ENCODE measurements around the gene VPS11. TPM values are rescaled to one million over a fixed set of nuclear protein-coding genes. Genes with fewer than 3 reads are reported as not detected.

The VPS11 gene
- total RNA-seq, 1 experiment from 2014 or later: 18.6 TPM

DNA sequence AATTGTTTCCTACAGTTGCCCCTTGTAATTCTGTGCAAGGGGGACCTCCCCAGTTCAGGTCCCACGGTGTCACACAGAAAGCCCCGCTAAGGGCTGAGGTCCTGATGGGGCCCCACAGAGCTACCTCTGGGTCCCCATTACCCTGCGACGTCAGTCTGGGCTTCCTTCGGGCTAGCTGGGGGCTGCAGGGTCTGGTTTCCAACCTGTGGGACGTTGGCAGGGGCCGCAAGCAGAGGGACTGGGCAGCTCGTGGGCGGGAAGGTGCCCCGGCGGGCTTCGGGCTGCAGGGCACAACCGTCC, 37.6 kb upstream of the VPS11 start:
- peaks cover 20 to 21% of the 10 kb centered on the region in 2 experiments for H3K4me1 Mint-ChIP-seq

More for the DNA sequence above, 37.6 kb upstream of the VPS11 start:
- H3K9me3 ChIP-seq (ENCODE audit: control insufficient read depth, low read depth, low read length): no peaks in the 10 kb centered on the region
- no peak overlapping the region for H3K56ac ChIP-seq (ENCODE audit: insufficient read length, low read depth, low read length)
- H3K27ac Mint-ChIP-seq: peak overlapping the region in 1 of 3 experiments; percentile 1; a peak in 1 of 7 replicates
- H2BK120ac ChIP-seq (ENCODE audit: low read depth, low read length, poor library complexity, severe bottlenecking): no peak overlapping the region
- H3K23ac ChIP-seq (ENCODE audit: insufficient read length, low read depth, low read length): no peak overlapping the region
- no peak overlapping the region for H3K27ac ChIP-seq (ENCODE audit: insufficient read length, low read depth, low read length)
- H3K27me3 Mint-ChIP-seq (ENCODE audit: low read depth): no peaks in the 10 kb centered on the region; the same call in 1 of the 2 replicates
- H3K79me2 ChIP-seq (ENCODE audit: insufficient read depth, low read length): no peaks in the 10 kb centered on the region
- no peak overlapping the region for H4K5ac ChIP-seq (ENCODE audit: insufficient read length, low read depth, low read length)
- H2BK20ac ChIP-seq (ENCODE audit: low read depth, low read length, poor library complexity, severe bottlenecking): no peak overlapping the region
- H3K14ac ChIP-seq (ENCODE audit: insufficient read depth, low read length): peak overlapping the region; percentile 43; the same call in 1 of the 2 replicates
- H3K36me3 Mint-ChIP-seq (ENCODE audit: insufficient read depth in 1 of 3, low read depth in 3 of 3): peaks cover 18 to 39% (median 37%) of the 10 kb centered on the region in 3 experiments
- peaks cover 8% of the 10 kb centered on the region; the same call in 1 of the 2 replicates for H3K4me1 ChIP-seq (ENCODE audit: insufficient read depth, low read length)
- H3K18ac ChIP-seq (ENCODE audit: insufficient read length, low read depth, low read length): no peak overlapping the region
- no peaks in the 10 kb centered on the region for H4K20me1 ChIP-seq (ENCODE audit: control insufficient read depth, insufficient read depth, insufficient read length)
- H4K91ac ChIP-seq (ENCODE audit: insufficient read length, low read depth, low read length): no peak overlapping the region
- peaks cover 3% of the 10 kb centered on the region for H3K79me1 ChIP-seq (ENCODE audit: insufficient read depth, low read depth, low read length, poor library complexity, severe bottlenecking)
- H4K8ac ChIP-seq (replicated peaks; ENCODE audit: insufficient read length, low read depth, low read length): no peak overlapping the region
- peak overlapping the region; percentile 80 for H3K9ac ChIP-seq (ENCODE audit: extremely low read depth, insufficient read length, low read length)
- H2AFZ ChIP-seq (ENCODE audit: low read length): no peak overlapping the region
- H2BK15ac ChIP-seq (ENCODE audit: low read depth, low read length): no peak overlapping the region
- no peak overlapping the region for H3K4ac ChIP-seq (ENCODE audit: low read depth, low read length)
- no peaks in the 10 kb centered on the region for H3K9me3 Mint-ChIP-seq
- H3K23me2 ChIP-seq (ENCODE audit: insufficient read length, low read depth, low read length, poor library complexity, severe bottlenecking): peaks cover 14% of the 10 kb centered on the region
- peak overlapping the region; percentile 79 to 83 for H3K4me3 Mint-ChIP-seq
- TF ChIP-seq, protein P1, sequence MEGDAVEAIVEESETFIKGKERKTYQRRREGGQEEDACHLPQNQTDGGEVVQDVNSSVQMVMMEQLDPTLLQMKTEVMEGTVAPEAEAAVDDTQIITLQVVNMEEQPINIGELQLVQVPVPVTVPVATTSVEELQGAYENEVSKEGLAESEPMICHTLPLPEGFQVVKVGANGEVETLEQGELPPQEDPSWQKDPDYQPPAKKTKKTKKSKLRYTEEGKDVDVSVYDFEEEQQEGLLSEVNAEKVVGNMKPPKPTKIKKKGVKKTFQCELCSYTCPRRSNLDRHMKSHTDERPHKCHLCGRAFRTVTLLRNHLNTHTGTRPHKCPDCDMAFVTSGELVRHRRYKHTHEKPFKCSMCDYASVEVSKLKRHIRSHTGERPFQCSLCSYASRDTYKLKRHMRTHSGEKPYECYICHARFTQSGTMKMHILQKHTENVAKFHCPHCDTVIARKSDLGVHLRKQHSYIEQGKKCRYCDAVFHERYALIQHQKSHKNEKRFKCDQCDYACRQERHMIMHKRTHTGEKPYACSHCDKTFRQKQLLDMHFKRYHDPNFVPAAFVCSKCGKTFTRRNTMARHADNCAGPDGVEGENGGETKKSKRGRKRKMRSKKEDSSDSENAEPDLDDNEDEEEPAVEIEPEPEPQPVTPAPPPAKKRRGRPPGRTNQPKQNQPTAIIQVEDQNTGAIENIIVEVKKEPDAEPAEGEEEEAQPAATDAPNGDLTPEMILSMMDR (conservative IDR thresholded peaks at IDR 0.05): no peak
- no peak overlapping the region for H3T11ph ChIP-seq (ENCODE audit: low read length)
- H2BK5ac ChIP-seq (ENCODE audit: insufficient read length, low read length): no peak overlapping the region
- peak overlapping the region; percentile 47 for H3K4me2 ChIP-seq (ENCODE audit: insufficient read depth, insufficient read length, low read length)
- no peak overlapping the region for H2BK12ac ChIP-seq (ENCODE audit: insufficient read length, low read depth, low read length)
- no peak for DNase-seq
- H2AK5ac ChIP-seq (ENCODE audit: insufficient read length, low read length): no peak overlapping the region
- no CpG with 5 or more reads among the region's 13 CpGs for WGBS (ENCODE audit: extremely low coverage, insufficient read length, low lambda C conversion rate)
- no peaks in the 10 kb centered on the region for H3K27me3 ChIP-seq (ENCODE audit: insufficient read depth, low read length)

Data from H9 (cell line).